Astrocyte (in vitro differentiated cells and primary cell): Measurements from ENCODE around the gene SH2B2.

Experiments used
- CTCF ChIP-seq: IDR thresholded peaks from 2 replicates; pipeline ENCODE4 v1.5.1; 2011; ENCODE audit warnings: low read depth, mild to moderate bottlenecking, inconsistent platforms, low read length, moderate library complexity; ENCODE audit not compliant: insufficient read depth
- EZH2 ChIP-seq: IDR thresholded peaks from 2 replicates; pipeline ENCODE4 v1.6.1; 2012; ENCODE audit warnings: mild to moderate bottlenecking, low read length, inconsistent platforms; ENCODE audit not compliant: insufficient read depth

- no peak for TF ChIP-seq CTCF
- TF ChIP-seq EZH2 = no peak
Observed at GRCh38 chr7:102296179-102296438, 9.4 kb downstream of the SH2B2 start.
